SHP77 treated with DMSO at 0.1 percent for 48 hours (cell line): Measurements from ENCODE around the gene SF3A1.

Experiments
- DNase-seq: peaks from one replicate; lab custom pipeline; 2025; lab: John Stamatoyannopoulos, UW

SF3A1 gene

DNA sequence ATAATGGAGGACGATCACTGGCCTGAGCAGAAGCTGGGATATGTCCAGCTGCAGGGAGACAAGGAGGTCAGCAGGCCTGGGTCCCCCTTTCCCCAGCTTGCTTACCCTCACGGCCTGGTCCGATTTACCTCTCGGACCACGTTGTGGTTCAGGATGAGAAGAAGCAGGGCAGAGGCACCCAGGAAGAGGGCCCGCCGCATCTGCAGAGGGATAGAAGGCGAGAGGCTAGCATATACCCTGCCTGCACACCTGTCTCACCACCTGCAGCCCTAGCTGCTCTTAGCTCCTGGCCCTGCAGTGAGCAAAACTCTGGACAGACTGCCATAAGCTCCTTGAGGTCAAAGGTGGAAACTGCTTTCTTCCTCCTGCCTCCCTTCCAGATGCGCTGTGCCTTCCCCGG lies 29.2 kb upstream of the SF3A1 start:
- no peak for DNase-seq

DNA sequence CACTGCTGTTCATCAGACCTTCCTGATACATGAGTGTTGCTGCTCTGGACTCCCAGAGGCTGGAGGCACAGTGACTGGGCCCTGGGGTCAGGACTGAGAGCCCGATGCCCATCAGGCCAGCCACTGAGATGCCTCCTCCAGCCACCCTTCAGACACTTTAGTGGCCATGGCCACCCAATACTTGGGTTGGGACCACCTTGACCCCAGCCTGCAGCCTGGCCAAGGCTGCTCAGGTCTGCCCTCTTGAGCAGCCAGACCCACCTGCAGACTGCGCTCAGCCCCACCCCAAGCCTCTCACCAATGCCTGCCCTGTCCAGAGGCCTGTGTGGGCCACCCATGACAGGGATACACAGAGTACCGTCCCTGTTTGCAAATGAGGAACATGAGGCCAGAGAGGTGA lies 26.4 kb upstream of the SF3A1 start:
- no peak for DNase-seq

DNA sequence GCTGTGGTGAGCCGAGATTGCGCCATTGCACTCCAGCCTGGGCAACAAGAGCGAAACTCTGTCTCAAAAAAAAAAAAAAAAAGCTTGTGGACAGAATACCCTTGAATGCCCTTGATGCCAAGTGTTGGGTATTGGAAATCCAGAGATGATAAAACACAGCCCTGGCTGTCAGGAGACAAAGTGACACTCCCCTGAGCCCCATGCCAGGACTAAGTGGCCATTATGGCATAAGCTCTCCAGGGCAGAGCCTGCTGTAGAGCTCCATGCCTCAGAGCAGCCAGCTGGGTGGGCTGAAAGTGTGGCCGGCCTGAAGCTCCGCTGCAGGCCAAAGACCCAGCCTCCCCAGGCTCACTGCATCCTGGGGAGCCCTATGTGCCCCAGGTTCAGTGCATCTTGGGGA lies 25.6 kb upstream of the SF3A1 start:
- no peak for DNase-seq

DNA sequence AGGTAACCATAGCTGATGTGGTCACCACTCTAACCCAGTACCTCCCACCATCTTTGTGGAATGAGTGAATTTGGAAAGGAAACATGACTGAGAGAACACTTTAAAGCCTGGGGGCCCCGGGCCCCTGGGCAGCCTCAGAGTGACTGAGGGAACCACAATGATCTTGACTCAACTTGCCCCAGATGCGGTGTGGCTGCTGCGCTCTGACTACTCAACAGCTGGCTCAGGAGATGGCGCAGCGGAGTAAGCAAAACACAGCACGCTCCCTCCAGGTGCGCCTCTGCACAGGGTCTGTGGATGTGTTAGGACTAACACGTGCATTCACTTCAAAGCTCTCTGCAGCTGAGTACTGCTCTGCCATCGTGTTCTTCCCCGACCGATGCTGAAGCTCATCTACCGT lies 24.6 kb upstream of the SF3A1 start:
- DNase-seq: no peak

DNA sequence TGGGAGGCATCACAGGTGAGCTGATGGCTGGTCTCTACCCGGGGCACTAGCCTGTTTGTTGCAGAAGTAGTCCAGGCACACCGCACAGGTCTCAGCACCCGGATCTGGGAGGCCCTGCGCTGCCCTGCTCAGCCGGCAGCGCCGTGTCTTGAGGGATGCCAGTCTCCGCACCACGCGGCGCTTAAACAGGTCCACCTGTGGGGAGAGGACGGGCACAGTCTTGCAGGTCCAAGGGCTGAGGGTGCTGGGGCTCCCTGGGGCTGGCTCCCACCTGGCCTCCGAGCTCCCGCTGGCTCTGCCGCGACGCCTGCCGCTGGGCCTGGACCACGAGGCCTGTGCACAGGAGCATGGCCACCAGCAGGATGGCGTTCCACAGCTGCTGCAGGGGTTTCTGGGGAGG lies 23.3 kb upstream of the SF3A1 start:
- DNase-seq: no peak

DNA sequence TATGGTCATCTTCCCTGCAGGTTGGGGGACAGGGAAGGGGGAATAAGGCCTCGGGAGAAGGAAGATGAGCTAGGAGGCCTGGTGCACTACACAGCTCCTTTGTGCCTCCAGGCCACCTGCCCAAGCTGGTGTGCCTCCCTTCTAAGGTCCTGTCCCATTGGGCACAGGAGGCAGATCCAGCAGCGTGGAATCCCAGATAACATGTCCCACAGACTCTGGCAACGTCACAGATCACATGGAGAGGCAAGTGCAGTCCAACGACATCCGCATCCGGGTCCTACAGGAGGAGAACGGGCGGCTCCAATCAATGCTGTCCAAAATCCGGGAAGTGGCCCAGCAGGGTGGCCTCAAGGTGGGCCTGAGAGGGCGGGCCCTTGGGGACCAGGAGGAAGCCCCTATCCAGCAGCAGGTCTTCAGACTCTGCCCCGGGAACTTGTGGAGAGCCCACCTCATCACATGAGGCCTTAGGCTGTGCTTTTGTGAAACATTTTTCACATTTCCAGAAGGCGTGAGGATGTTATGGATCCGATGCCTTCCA lies 18.7 kb upstream of the SF3A1 start:
- DNase-seq: no peak

DNA sequence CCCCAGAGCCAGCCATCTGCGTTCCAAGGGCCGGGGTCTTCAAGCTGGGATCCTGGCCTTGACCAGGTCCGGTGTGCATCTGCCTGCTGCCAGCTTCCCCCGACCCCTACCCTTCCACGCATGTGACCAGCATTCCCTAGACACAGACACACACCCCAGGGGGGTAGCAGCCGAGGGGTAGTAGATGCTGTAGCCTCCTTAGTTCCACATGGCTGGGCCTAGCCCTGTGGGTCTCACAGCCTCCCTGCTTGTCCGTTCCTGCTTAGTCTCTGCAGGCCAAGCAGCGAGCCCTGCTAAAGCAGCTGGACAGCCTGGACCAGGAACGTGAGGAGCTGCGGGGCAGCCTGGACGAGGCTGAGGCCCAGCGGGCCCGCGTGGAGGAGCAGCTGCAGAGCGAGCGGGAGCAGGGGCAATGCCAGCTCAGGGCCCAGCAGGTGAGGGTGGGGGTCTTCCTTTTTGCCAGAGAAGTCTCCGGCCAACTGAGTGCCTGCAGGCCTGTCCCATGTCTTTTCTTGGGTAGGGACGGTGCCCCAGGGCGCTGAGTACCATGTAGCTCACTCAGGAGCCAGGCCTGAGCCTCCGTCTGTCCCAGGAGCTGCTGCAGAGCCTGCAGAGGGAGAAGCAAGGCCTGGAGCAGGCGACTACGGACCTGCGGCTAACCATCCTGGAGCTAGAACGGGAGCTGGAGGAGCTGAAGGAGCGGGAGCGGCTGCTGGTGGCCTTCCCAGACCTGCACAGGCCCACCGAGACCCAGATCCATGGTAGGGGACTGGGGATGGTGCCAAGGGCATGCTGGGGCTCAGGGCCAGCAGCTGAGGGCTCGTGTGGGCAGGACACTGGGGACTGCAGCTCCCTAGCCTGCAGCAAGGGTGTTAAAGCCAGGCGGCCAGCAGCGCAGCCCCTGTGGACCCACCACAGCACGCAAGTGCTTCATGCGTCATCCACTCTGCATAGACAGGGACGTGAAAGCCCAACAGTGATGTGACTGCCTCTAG lies 16.9 kb upstream of the SF3A1 start:
- DNase-seq: no peak

DNA sequence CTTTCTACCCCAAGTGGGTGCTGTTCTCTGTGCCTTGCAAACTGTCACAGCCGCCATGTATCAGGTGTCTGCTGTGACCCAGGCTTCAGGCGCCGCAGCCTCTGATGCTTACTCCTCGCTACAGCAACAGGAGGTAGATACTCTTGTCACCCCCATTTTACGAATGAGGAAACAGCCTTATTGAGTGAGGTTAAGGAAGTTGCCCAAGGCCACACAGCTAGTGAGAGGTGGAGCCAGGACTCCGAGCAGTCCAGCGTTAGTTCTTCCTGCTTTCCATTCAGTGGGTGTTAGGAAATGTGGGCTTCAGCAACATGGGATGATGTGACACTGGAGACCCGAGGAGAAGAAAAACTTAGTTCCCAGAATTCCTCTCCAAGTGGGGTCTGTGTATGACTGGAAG lies 16.2 kb upstream of the SF3A1 start:
- DNase-seq: no peak

DNA sequence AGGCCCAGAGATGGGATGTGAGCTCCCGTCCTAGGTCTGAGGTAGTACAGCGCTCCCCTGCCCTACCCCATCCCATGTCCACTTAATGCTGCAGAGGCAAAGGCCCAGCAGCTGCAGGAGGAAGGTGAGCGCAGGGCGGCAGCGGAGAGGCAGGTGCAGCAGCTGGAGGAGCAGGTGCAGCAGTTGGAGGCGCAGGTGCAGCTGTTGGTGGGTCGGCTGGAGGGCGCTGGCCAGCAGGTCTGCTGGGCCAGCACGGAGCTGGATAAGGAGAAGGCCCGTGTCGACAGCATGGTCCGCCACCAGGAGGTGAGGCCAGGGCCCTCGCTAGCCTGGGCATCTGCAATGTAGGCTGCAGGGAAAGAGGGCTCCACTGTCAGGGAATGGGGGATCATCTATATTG lies 15.3 kb upstream of the SF3A1 start:
- DNase-seq: peak; percentile 27

DNA sequence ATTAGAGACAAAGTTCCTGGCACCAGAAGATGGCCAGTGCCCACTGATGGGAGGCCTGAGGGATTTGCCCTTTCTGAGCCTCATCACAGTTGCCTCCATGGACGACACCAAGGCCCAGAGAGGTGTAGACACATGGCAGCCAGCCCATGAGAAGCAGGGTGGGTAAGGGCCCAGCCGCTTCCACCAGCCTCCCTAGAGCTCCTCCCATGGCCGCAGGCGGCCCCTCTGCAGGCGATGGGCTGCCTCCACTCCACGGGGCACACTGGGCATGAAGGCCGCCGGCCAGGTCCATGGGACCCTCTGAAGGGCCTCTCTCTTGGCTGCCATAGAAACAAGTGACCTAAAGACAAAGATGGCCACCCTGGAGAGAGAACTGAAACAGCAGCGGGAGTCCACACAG lies 14.6 kb upstream of the SF3A1 start:
- DNase-seq: no peak

DNA sequence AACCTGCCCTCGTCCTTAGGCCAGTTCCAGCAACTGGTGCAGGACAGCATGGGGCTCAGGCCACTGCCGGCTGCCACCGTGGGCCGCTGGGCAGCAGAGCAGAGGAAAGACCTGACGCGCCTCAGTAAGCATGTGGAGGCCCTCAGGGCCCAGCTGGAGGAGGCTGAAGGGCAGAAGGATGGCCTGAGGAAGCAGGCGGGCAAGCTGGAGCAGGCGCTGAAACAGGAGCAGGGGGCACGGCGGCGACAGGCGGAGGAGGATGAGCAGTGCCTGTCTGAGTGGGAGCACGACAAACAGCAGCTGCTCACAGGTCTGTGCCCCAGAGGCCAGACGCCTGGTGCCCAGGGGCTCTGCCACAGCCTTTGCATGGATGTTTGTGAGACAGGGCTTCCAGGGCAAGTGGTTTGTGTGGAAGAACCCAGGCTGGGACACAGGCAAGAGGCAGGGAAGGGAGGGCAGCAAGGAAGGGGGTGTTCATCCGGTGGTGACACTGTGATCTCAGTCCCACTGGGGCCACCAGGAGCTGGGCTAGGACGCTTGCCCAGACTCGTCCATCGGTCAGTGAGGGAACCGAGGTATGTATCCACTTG lies 14.0 kb upstream of the SF3A1 start:
- no peak for DNase-seq

DNA sequence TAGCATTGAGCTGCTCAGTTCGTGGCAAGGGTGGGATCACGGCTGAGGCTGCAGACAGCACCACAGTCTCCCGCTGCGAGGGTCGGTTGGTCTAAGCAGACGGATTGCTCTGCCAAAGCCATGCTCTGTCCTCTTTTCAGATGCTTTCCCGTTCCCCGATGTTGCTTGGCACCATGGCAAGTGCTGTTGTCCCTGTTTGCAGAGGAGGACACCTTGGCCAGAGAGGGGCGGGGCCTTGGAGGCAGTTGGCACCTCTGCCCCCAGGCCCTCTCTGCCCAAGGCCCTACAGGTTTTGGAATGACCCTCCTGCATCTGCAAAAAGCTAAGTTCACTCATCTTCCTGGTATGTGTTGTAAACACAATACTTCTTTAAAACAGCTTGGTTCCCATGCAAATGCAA lies 11.7 kb upstream of the SF3A1 start:
- DNase-seq: no peak

DNA sequence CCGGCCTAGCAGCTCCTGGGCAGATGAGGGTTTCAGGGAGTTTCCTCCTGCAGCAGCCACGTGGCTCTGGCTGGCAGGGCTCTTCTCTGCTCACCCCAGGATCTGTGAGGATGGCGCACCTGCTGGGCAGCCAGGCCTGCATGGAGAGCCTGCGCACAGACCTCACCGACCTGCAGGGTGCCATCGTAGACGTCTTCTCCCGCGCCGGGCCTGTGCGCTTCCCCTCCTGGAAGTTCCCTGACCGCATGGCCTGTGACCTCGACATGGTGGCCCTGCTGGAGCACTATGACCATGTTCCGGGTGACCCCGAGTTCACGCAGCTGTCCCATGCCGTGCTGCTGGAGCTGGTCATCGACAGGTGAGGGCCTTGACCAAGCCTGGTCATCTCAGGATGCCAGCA lies 9.2 kb upstream of the SF3A1 start:
- DNase-seq: no peak

DNA sequence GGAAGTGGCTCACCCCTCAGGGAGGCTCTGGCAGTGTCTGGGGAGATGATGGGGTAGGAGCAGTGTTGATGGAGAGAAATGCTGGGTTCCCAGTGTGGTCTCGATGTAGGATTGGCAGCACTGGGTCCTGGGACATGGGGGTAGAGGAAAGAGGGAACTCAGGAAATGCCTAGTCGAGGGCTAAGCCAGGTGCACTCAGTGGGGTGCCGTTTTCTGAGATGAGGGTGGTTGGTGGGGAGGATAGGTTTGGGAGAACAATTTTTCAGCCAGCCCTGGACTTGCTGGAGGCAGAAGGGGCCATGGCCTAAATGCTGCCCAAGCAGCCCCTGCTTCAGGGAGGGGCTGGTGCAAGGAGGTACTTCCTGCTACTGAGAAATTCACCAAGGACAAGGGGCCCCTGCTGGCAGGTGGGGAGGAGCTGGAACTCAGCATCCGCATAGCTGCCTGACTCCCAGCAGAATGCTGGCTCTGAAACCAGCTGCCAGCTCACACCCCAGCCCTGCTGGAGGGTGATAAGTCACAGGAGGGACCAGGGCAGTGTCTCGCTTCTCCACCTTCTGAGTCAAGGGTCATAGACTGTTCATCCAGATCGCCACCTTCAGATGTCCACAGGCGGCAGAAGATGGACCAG lies 6.1 kb upstream of the SF3A1 start:
- no peak for DNase-seq

DNA sequence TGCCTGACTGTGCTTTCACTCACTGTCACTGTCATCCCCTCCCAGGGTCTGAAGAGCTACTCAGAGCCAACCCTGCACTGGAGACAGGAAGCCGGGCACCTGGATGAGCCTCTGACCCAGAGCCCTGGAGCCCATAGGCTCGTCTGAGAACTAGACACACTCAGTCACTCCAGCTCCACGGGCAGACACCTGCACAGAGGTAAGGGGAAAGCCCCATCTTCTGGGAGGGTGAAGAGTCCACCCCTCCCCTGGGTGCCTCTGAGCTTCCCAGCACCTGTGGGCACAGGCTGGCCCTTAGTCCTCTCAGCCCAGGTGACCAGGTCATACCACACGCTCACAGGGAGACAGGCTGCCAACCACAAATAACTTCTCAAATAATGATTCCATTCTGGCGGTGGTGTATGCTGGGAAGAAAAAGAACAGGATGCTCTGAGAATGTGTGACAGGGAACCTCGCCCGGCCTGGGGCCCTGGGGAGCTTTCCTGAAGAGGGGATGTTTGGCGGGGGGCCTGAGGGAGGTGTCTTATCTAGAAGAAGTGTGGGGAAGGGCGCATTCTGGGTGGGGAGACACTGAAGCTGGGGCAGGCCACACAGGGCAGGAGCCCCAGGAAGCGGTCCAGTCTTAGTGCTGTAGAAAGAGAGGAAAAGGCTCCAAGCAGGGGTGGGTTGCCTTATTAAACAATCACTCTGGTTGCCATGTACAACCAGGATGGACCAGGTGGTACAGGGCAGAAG lies 5.4 kb upstream of the SF3A1 start:
- DNase-seq: no peak

DNA sequence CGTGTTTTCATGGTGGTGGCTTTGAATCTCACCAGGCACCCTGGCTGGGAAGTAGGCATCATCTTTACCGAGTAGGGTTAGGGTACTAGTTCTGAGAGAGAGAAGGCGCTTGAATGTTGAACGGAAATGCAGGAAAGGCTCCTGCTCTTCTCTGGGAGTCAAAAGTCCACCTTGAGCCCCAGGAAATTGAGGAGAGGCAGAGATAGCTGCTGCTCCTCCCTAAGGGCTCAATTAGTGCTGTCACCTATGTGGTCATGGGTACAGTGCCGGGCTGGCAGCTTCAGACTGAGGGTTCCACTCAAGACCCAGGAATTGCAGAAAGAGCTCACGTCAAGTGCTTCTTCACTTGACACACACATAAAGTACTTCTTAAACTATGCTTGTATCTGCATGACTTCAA lies 1.8 kb upstream of the SF3A1 start:
- DNase-seq: no peak

DNA sequence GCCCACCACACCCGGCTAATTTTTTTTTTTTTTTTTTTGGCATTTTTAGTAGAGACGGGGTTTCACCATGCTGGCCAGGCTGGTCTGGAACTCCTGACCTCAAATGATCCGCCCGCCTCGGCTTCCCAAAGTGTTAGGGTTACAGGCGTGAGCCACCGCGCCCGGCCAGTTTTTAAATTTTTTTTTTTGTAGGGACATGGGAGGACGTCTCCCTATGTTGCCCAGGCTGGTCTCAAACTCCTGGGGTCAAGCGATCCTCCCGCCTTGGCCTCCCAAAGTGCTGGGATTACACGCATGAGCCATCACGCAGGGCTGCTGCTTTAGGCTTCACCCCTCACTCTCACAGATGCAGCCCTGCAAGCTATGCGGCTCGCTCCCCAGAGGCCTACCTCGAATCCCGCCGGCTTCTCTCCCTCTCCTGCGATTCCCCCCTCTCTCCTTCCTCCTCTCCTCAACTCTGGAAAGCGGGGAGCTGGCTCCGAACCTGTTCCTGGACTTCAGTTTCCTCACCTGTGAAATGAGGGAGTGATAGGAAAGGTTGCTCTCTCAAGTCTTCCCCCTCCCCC lies 1.0 kb upstream of the SF3A1 start:
- DNase-seq: no peak

DNA sequence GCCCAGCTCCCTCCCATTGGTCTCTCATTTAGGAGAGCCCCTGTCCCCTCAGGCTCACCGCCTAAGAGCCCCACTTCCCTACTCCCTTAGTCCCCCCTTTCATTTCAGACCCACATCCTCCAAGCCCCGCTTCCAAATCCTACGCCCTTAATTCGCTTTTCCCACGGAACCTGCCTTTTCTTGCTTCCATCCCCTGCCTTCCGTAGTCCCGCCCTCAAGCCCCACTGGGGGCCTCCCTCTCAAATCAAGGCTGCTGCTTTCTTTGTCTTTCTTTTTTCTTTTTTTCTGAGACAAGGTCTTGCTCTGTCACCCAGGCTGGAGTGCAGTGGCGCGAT lies 509 bp upstream of the SF3A1 start:
- no peak for DNase-seq

DNA sequence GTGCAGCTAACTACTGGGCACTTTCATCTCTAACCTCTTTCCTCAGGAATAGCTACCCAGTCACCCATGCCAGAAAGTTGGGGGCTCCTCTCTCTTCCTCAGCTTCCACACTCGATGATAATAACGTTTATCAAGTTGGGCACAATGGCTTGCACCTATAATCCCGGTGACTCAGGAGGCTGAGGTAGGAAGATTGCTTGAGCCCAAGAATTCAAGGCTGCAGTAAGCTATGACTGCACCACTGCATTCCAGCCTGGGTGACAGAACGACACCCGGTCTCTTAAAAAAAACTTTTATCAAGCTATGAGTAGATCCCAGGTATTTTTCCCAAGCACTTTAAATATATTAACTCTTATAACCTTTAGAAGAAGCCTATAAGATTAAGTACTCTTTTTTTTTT lies 2.0 kb downstream of the SF3A1 start:
- no peak for DNase-seq

DNA sequence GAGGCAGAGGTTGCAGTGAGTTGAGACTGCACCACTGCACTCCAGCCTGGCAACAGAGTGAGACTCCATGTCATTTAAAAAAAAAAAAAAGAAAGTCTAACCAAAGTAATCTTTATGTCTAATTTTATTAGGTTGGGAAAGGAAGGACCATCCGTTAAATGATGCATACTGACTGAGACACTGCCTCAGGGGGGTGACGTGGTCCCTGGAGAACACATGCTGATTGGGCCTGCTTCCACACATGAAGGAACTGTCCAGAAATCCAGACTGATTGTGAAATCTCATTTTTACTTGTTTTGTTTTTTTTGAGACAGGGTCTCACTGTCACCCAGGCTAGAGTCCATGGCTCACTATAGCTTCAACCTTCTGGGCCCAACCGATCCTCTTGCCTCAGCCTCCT lies 5.5 kb downstream of the SF3A1 start:
- DNase-seq: no peak

DNA sequence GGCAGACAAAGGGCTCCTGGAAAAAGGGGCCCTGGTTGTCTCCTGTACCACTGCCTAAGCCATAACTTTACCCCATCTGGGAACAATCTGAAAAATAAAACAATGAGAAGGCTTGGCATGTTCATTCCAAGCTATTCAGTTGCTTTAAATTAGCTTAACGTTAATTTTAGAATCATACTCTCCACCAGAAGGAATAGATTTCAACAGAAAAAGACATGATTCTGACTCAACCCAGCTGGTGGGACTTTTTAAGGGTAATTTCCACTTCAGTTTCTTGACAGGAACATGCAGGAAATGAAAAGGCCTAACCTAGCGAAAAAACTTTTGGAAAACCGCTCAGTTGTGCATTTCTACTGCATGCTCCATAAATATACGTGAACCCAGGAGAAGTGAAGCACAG lies 7.9 kb downstream of the SF3A1 start:
- no peak for DNase-seq

DNA sequence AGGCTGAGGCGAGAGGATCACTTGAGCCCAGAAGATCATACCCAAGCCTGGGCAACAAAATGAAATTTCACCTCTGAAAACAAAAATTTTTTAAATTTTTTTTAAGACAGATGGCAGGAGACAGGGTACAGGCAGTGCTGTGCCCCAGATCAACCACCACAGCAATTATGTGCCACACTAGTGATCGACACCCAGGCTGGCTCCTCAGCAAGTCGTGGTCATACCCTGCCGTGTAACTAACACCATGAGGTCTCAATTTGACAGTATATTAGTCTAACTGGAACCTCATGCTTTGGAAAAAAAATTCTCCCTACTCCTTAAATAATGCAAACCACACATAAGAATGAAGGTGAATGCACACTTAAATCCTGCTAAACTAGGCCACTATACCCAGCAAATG lies 8.3 kb downstream of the SF3A1 start:
- no peak for DNase-seq
